ENCODE measurements around the gene LY6G6F.
A peak's percentile ranks its signal among the peaks of the same experiment; 100 is the strongest.

Gene LY6G6F

DNA sequence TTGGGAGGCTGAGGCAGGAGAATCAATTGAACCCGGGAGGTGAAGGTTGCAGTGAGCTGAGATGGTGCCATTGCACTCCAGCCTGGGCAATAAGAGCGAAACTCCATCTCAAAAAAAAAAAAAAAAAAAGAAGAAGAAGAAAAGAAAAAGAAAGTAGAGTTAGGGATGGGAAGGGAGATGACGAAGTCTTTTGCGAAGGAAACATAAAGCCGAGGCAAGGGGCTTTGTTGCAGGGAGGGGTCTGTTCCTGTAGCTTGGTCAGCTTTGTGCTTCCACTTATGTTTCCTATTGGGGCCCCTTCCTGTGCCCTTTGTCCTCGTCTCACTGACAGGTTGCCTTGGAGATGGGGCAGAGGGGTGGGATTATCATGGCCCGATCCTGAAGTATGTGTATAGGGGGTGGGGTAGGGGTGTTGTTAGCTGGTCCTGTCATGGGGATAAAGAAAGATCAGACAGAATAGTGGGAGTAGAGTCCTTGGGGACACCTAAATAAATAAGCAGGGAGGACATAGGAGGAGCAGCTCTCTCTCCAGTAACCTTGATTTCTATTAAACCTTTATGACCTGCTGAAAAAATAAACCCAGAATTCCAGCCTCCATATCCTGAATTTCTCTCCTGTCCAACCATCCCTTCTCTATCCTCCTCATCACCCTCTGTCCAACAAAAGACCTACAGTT, 30.8 kb downstream of the LY6G6F start:
- Histone ChIP-seq H3K4me3 (ENCODE audit: insufficient read length, low read depth) (no peak overlapping the region), H3K27me3 (ENCODE audit: insufficient read depth, insufficient read length) (no peaks in the 10 kb centered on the region), H3K9ac (ENCODE audit: insufficient read length, low read depth) (no peak overlapping the region), H3K4me1 (ENCODE audit: insufficient read depth, insufficient read length) (peaks cover 2% of the 10 kb centered on the region), H3K36me3 (ENCODE audit: insufficient read depth, insufficient read length, low read length) (peaks cover 35% of the 10 kb centered on the region), H3K9me3 (ENCODE audit: insufficient read depth, low read length) (no peaks in the 10 kb centered on the region)
- DNase-seq (ENCODE audit: low read depth, low spot score): no peak
- TF ChIP-seq YY1 (IDR thresholded peaks at IDR 0.05; ENCODE audit: insufficient read depth, insufficient read length): no peak
- no peak for TF ChIP-seq ZNF274 (IDR thresholded peaks at IDR 0.05; ENCODE audit: low read depth, low read length)
- no peak for TF ChIP-seq SUZ12 (IDR thresholded peaks at IDR 0.05; ENCODE audit: extremely low read depth, insufficient read depth, insufficient read length)

- H3K4me3 ChIP-seq (ENCODE audit: insufficient read length, low read depth): no peak overlapping the region
- H3K36me3 ChIP-seq (ENCODE audit: insufficient read depth, insufficient read length, low read length): peaks cover 35% of the 10 kb centered on the region
- peaks cover 2% of the 10 kb centered on the region for H3K4me1 ChIP-seq (ENCODE audit: insufficient read depth, insufficient read length)
- DNase-seq (ENCODE audit: low read depth, low spot score): no peak
- no peaks in the 10 kb centered on the region for H3K27me3 ChIP-seq (ENCODE audit: insufficient read depth, insufficient read length)
- H3K9ac ChIP-seq (ENCODE audit: insufficient read length, low read depth): peak overlapping the region; percentile 61
- TF ChIP-seq SUZ12 (IDR thresholded peaks at IDR 0.05; ENCODE audit: extremely low read depth, insufficient read depth, insufficient read length) (no peak), ZNF274 (IDR thresholded peaks at IDR 0.05; ENCODE audit: low read depth, low read length) (no peak), YY1 (IDR thresholded peaks at IDR 0.05; ENCODE audit: insufficient read depth, insufficient read length) (no peak)
- no peaks in the 10 kb centered on the region for H3K9me3 ChIP-seq (ENCODE audit: insufficient read depth, low read length)
Observed at GRCh38 chr6:31737991-31738979, 31.6 kb downstream of the LY6G6F start.

- no peaks in the 10 kb centered on the region for H3K9me3 ChIP-seq (ENCODE audit: insufficient read depth, low read length)
- H3K4me3 ChIP-seq (ENCODE audit: insufficient read length, low read depth): peak within 1 kb of the TSS; percentile 64
- peak within 1 kb of the TSS; percentile 77 for H3K9ac ChIP-seq (ENCODE audit: insufficient read length, low read depth)
- peaks cover 35% of the 10 kb centered on the region for H3K36me3 ChIP-seq (ENCODE audit: insufficient read depth, insufficient read length, low read length)
- TF ChIP-seq ZNF274 (IDR thresholded peaks at IDR 0.05; ENCODE audit: low read depth, low read length) (no peak), YY1 (IDR thresholded peaks at IDR 0.05; ENCODE audit: insufficient read depth, insufficient read length) (no peak), SUZ12 (IDR thresholded peaks at IDR 0.05; ENCODE audit: extremely low read depth, insufficient read depth, insufficient read length) (no peak)
- DNase-seq (ENCODE audit: low read depth, low spot score): peak; percentile 94
- H3K4me1 ChIP-seq (ENCODE audit: insufficient read depth, insufficient read length): peaks cover 2% of the 10 kb centered on the region
- H3K27me3 ChIP-seq (ENCODE audit: insufficient read depth, insufficient read length): no peaks in the 10 kb centered on the region
Observed at GRCh38 chr6:31739639-31740396, 33.2 kb downstream of the LY6G6F start, which contains the start of gene MSH5. TSS of gene MSH5 (plus strand) at chr6:31740005. CDS start at chr6:31740467, 462 bp downstream.

DNA sequence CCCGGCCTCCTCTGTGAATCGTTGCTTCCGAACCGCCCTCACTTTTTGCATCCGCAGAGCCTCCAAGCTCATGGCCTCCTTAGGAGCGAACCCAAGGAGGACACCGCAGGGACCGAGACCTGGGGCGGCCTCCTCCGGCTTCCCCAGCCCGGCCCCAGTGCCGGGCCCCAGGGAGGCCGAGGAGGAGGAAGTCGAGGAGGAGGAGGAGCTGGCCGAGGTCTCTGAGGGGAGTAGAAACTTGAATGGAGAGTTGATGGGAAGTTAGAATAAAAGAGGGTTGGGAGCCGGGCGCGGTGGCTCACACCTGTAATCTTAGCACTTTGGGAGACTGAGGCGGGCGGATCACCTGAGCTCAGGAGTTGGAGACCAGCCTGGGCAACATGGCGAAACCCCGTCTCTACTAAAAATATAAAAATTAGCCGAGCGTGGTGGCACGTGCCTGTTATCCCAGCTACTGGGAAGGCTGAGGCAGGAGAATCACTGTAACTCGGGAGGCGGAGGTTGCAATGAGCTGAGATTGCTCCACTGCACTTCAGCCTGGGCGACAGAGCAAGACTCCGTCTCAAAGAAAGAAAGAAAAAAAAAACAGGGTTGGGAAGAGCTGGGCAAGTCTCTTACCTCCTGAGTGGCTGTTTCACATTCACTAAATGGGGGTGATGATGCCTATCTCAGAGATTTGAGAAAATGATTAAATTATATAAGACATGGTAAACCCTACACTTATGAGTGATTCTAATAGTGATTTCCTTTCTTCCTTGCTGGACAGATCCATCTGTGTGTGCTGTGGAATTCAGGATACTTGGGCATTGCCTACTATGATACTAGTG, 33.9 kb downstream of the LY6G6F start:
- Histone ChIP-seq H3K27me3 (ENCODE audit: insufficient read depth, insufficient read length) (no peaks in the 10 kb centered on the region), H3K9me3 (ENCODE audit: insufficient read depth, low read length) (no peaks in the 10 kb centered on the region), H3K36me3 (ENCODE audit: insufficient read depth, insufficient read length, low read length) (peaks cover 35% of the 10 kb centered on the region), H3K4me1 (ENCODE audit: insufficient read depth, insufficient read length) (peaks cover 2% of the 10 kb centered on the region), H3K4me3 (ENCODE audit: insufficient read length, low read depth) (peak overlapping the region; percentile 64), H3K9ac (ENCODE audit: insufficient read length, low read depth) (peak overlapping the region; percentile 76)
- DNase-seq (ENCODE audit: low read depth, low spot score): no peak
- TF ChIP-seq ZNF274 (IDR thresholded peaks at IDR 0.05; ENCODE audit: low read depth, low read length): no peak
- TF ChIP-seq SUZ12 (IDR thresholded peaks at IDR 0.05; ENCODE audit: extremely low read depth, insufficient read depth, insufficient read length): no peak
- TF ChIP-seq YY1 (IDR thresholded peaks at IDR 0.05; ENCODE audit: insufficient read depth, insufficient read length): no peak

DNA sequence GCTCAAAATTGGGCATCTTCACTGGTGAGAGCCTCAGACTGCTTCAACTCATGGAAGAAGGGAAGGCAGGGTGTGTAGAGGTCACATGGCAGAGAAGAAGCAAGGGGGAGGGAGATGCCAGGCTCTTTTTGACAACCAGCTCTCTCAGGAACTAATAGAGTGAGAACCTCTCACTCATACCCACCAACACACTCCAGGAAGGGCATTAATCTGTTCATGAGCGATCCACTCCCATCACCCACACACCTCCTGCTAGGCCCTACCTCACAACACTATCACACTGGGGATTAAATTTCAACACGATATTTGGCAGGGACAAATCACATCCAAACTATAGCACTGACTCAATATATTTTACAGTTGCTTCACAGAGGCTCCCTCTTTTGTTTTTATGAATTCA, 35.1 kb downstream of the LY6G6F start:
- H3K4me3 ChIP-seq (ENCODE audit: insufficient read length, low read depth): no peak overlapping the region
- TF ChIP-seq YY1 (IDR thresholded peaks at IDR 0.05; ENCODE audit: insufficient read depth, insufficient read length): no peak
- TF ChIP-seq SUZ12 (IDR thresholded peaks at IDR 0.05; ENCODE audit: extremely low read depth, insufficient read depth, insufficient read length): no peak
- no peak for TF ChIP-seq ZNF274 (IDR thresholded peaks at IDR 0.05; ENCODE audit: low read depth, low read length)
- no peak for DNase-seq (ENCODE audit: low read depth, low spot score)
- no peaks in the 10 kb centered on the region for H3K9me3 ChIP-seq (ENCODE audit: insufficient read depth, low read length)
- peaks cover under 1% of the 10 kb centered on the region for H3K4me1 ChIP-seq (ENCODE audit: insufficient read depth, insufficient read length)
- H3K36me3 ChIP-seq (ENCODE audit: insufficient read depth, insufficient read length, low read length): peaks cover 35% of the 10 kb centered on the region
- H3K9ac ChIP-seq (ENCODE audit: insufficient read length, low read depth): no peak overlapping the region
- no peaks in the 10 kb centered on the region for H3K27me3 ChIP-seq (ENCODE audit: insufficient read depth, insufficient read length)

- H3K4me1 ChIP-seq (ENCODE audit: insufficient read depth, insufficient read length): no peaks in the 10 kb centered on the region
- H3K27me3 ChIP-seq (ENCODE audit: insufficient read depth, insufficient read length): no peaks in the 10 kb centered on the region
- TF ChIP-seq ZNF274 (IDR thresholded peaks at IDR 0.05; ENCODE audit: low read depth, low read length) (no peak), YY1 (IDR thresholded peaks at IDR 0.05; ENCODE audit: insufficient read depth, insufficient read length) (no peak), SUZ12 (IDR thresholded peaks at IDR 0.05; ENCODE audit: extremely low read depth, insufficient read depth, insufficient read length) (no peak)
- H3K9ac ChIP-seq (ENCODE audit: insufficient read length, low read depth): no peak overlapping the region
- no peaks in the 10 kb centered on the region for H3K9me3 ChIP-seq (ENCODE audit: insufficient read depth, low read length)
- no peak for DNase-seq (ENCODE audit: low read depth, low spot score)
- no peak overlapping the region for H3K4me3 ChIP-seq (ENCODE audit: insufficient read length, low read depth)
- peaks cover 45% of the 10 kb centered on the region for H3K36me3 ChIP-seq (ENCODE audit: insufficient read depth, insufficient read length, low read length)
Observed at GRCh38 chr6:31742894-31743293, 36.2 kb downstream of the LY6G6F start.
